B cell (primary cell): Measurements from ENCODE around the gene CCND1. TPM values are rescaled to one million over a fixed set of nuclear protein-coding genes. Genes with fewer than 3 reads are reported as not detected.

Source experiments
- ATAC-seq: fragments of 200-7000 bp; cut with Tn5 transposase; one replicate; pipeline ENCODE4 v1.10.0; 2021; ENCODE audit warnings: low read depth, mild to moderate bottlenecking, moderate number of reproducible peaks, moderate library complexity
- CTCF ChIA-PET: fragments of 350-600 bp; sonication (Branson Sonifier 250); formaldehyde crosslinking; loops from one replicate; lab custom pipeline; 2021; ENCODE audit warnings: antibody characterized with exemption, inconsistent platforms; lab: Charles Lee
- POLR2A ChIA-PET: fragments of 350-600 bp; sonication (Branson Sonifier 250); formaldehyde crosslinking; loops from one replicate; lab custom pipeline; 2021; ENCODE audit warnings: antibody characterized with exemption; lab: Charles Lee
- DNase-seq: peaks from one replicate; pipeline ENCODE4 v3.0.0; 2013
- H2AFZ ChIP-seq: 2 replicates; pipeline ENCODE4 v1.6.1; 2012; ENCODE audit warnings: mild to moderate bottlenecking, low read depth, low read length; ENCODE audit not compliant: insufficient read depth, poor library complexity, severe bottlenecking
- H3K27ac ChIP-seq, 2 donors: 1 replicate in 1 of 2; 2 replicates in 1 of 2; pipeline ENCODE4 v1.5.1; 2012 to 2013; ENCODE audit warnings: low read length in 2 of 2, mild to moderate bottlenecking in 2 of 2, moderate library complexity in 1 of 2
- H3K27me3 ChIP-seq, 4 experiments: fragments of 200-600 bp in 1 of 4; sonication (generic) in 1 of 4; replicated peaks in 1 of 4; 1 replicate in 2 of 4; 2 replicates in 2 of 4; pipeline versions ENCODE4 v1.6.1 to v1.7.0; 2013 to 2016; ENCODE audit warnings: low read length in 3 of 4, mild to moderate bottlenecking in 2 of 4, mixed read lengths in 1 of 4, moderate library complexity in 1 of 4; ENCODE audit not compliant: insufficient read depth in 4 of 4, control insufficient read depth in 3 of 4; ENCODE audit errors: control extremely low read depth in 1 of 4
- H3K36me3 ChIP-seq, 2 experiments: replicated peaks in 1 of 2; 1 replicate in 1 of 2; 2 replicates in 1 of 2; pipeline versions ENCODE4 v1.6.1 to v1.7.1; 2013; ENCODE audit warnings: low read length in 1 of 2; ENCODE audit not compliant: insufficient read depth in 2 of 2, control insufficient read depth in 1 of 2; ENCODE audit errors: control extremely low read depth in 1 of 2, extremely low read depth in 1 of 2
- H3K4me1 ChIP-seq, 2 donors: fragments of 200-600 bp in 1 of 2; sonication (generic) in 1 of 2; 1 replicate in 1 of 2; 2 replicates in 1 of 2; pipeline versions ENCODE4 v1.5.1 to v1.6.1; 2013 to 2017; ENCODE audit warnings: low read length in 2 of 2; ENCODE audit not compliant: control insufficient read depth in 2 of 2, insufficient read depth in 2 of 2
- H3K4me2 ChIP-seq: replicated peaks from 2 replicates; pipeline ENCODE3; 2012; ENCODE audit warnings: mild to moderate bottlenecking, low read depth, low read length; ENCODE audit not compliant: poor library complexity, severe bottlenecking
- H3K4me3 ChIP-seq, 5 experiments: fragments of 200-600 bp in 1 of 5; sonication (generic) in 1 of 5; 1 replicate in 3 of 5; 2 replicates in 2 of 5; pipeline versions ENCODE4 v1.5.1 to v1.7.0; 2011 to 2016; ENCODE audit warnings: low read length in 4 of 5, mild to moderate bottlenecking in 4 of 5, low read depth in 2 of 5, control low read depth in 1 of 5, moderate library complexity in 1 of 5; ENCODE audit not compliant: insufficient read depth in 1 of 5; ENCODE audit errors: control extremely low read depth in 1 of 5, extremely low read depth in 1 of 5
- H3K79me2 ChIP-seq: fragments of 200-600 bp; sonication (generic); one replicate; pipeline ENCODE4 v1.6.0; 2016; ENCODE audit warnings: low read length; ENCODE audit not compliant: control insufficient read depth, insufficient read depth
- H3K9ac ChIP-seq: fragments of 200-600 bp; sonication (generic); 2 replicates; pipeline ENCODE4 v1.6.1; 2017; ENCODE audit warnings: mild to moderate bottlenecking, low read length, moderate library complexity
- H3K9me3 ChIP-seq, 3 donors: one replicate each; pipeline versions ENCODE4 v1.6.1 to v1.7.1; 2013; ENCODE audit warnings: low read length in 2 of 3; ENCODE audit not compliant: control insufficient read depth in 2 of 3, insufficient read depth in 1 of 3; ENCODE audit errors: control extremely low read depth in 1 of 3
- H4K20me1 ChIP-seq: 2 replicates; pipeline ENCODE4 v1.6.0; 2012; ENCODE audit warnings: mild to moderate bottlenecking, low read length; ENCODE audit not compliant: insufficient read depth, control insufficient read depth, poor library complexity, severe bottlenecking
- H3K27ac Mint-ChIP-seq: one replicate; pipeline ENCODE4 v1.8.0; 2021; ENCODE audit warnings: mixed read lengths
- H3K27me3 Mint-ChIP-seq: one replicate; pipeline ENCODE4 v1.8.0; 2021; ENCODE audit warnings: mixed read lengths
- H3K4me1 Mint-ChIP-seq: one replicate; pipeline ENCODE4 v1.8.0; 2021; ENCODE audit warnings: mixed read lengths
- H3K4me3 Mint-ChIP-seq: one replicate; pipeline ENCODE4 v1.8.0; 2021; ENCODE audit warnings: mixed read lengths
- H3K9me3 Mint-ChIP-seq: one replicate; pipeline ENCODE4 v1.8.0; 2022; ENCODE audit warnings: mixed read lengths; ENCODE audit not compliant: insufficient read depth
- CTCF ChIP-seq: fragments of 200-600 bp; IDR thresholded peaks from one replicate; pipeline ENCODE4 v1.8.0; 2022; ENCODE audit warnings: antibody characterized with exemption, mild to moderate bottlenecking
- EZH2 ChIP-seq: IDR thresholded peaks from 2 replicates; pipeline ENCODE4 v1.6.1; 2012; ENCODE audit warnings: borderline replicate concordance, low read depth, mild to moderate bottlenecking, moderate library complexity, low read length; ENCODE audit not compliant: insufficient read depth, poor library complexity, severe bottlenecking
- WGBS: methylation state at CpG from one replicate; pipeline ENCODE4 v1.1.5; 2013; ENCODE audit warnings: missing lambda C conversion rate; ENCODE audit not compliant: insufficient coverage; 5-methylcytosine and 5-hydroxymethylcytosine counted together
- intact Hi-C: fragments of 100-400 bp; cut with micrococcal nuclease; formaldehyde crosslinking; loops from one replicate; pipeline ENCODE4 v1.10.0; 2022
- polyA plus RNA-seq: library from polyadenylated mRNA; depleted of rRNA; stranded (reverse); fragments of >200 nt; gene quantifications from 2 replicates; pipeline ENCODE4 v1.2.3, GENCODE V29; 2012
- total RNA-seq, 2 donors: library from RNA; stranded (reverse); fragments of 120-200 nt in 1 of 2; gene quantifications; 1 replicate in 1 of 2; 2 replicates in 1 of 2; pipeline versions ENCODE4 v1.2.3 to v1.2.4, GENCODE V29; 2013 to 2022

The CCND1 gene
- total and polyA plus RNA-seq, 2 donors (not counting 1 experiment from before 2014, with no cell fraction given) = 4.9 to 8.8 TPM

DNA sequence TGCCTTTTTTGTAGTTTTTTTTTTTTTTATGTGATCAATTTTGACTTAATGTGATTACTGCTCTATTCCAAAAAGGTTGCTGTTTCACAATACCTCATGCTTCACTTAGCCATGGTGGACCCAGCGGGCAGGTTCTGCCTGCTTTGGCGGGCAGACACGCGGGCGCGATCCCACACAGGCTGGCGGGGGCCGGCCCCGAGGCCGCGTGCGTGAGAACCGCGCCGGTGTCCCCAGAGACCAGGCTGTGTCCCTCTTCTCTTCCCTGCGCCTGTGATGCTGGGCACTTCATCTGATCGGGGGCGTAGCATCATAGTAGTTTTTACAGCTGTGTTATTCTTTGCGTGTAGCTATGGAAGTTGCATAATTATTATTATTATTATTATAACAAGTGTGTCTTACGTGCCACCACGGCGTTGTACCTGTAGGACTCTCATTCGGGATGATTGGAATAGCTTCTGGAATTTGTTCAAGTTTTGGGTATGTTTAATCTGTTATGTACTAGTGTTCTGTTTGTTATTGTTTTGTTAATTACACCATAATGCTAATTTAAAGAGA is 12.5 kb downstream of the CCND1 start:
- TF ChIP-seq EZH2 = no peak
- TF ChIP-seq CTCF = no peak
- ChIA-PET CTCF (no interaction called here), POLR2A (no interaction called here)
- ATAC-seq = no peak
- intact Hi-C loops = no loop called here
- Mint-ChIP-seq H3K4me1 (no peaks in the 10 kb centered on the region), H3K27me3 (no peaks in the 10 kb centered on the region), H3K4me3 (no peak overlapping the region), H3K9me3 (no peaks in the 10 kb centered on the region), H3K27ac (no peak overlapping the region)
- Histone ChIP-seq H3K27ac (no peak overlapping the region), H4K20me1 (peaks cover 10% of the 10 kb centered on the region), H3K9me3 (no peaks in the 10 kb centered on the region), H3K36me3 (peaks cover 0 to 2% of the 10 kb centered on the region in 2 experiments), H3K27me3 (no peaks in the 10 kb centered on the region), H3K4me1 (no peaks in the 10 kb centered on the region), H3K79me2 (no peaks in the 10 kb centered on the region), H3K9ac (no peak overlapping the region), H2AFZ (no peak overlapping the region), H3K4me3 (no peak overlapping the region), H3K4me2 (no peak overlapping the region)
- 95% methylated on average over 15 of the region's 23 CpGs for WGBS
- DNase-seq = no peak

DNA sequence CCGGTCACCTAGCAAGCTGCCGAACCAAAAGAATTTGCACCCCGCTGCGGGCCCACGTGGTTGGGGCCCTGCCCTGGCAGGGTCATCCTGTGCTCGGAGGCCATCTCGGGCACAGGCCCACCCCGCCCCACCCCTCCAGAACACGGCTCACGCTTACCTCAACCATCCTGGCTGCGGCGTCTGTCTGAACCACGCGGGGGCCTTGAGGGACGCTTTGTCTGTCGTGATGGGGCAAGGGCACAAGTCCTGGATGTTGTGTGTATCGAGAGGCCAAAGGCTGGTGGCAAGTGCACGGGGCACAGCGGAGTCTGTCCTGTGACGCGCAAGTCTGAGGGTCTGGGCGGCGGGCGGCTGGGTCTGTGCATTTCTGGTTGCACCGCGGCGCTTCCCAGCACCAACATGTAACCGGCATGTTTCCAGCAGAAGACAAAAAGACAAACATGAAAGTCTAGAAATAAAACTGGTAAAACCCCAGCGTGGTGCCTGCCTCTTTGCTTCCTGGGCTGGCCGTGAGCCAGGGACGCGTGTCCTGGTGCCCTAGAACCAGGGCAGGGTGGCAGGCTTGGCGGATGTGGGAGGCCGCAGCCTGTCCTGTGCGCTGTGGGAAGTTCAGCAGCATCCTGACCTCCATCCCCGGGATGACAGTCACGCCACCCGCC is 13.2 kb downstream of the CCND1 start:
- no peaks in the 10 kb centered on the region for H3K9me3 Mint-ChIP-seq
- H3K27me3 Mint-ChIP-seq = no peaks in the 10 kb centered on the region
- H2AFZ ChIP-seq = no peak overlapping the region
- H3K9me3 ChIP-seq = no peaks in the 10 kb centered on the region
- no peaks in the 10 kb centered on the region for H3K4me1 Mint-ChIP-seq
- no peaks in the 10 kb centered on the region for H3K27me3 ChIP-seq
- no peak overlapping the region for H3K4me3 Mint-ChIP-seq
- intact Hi-C loops = no loop called here
- H3K4me3 ChIP-seq = no peak overlapping the region
- H3K9ac ChIP-seq = no peak overlapping the region
- no peak for ATAC-seq
- ChIA-PET POLR2A (no interaction called here), CTCF (no interaction called here)
- no peak overlapping the region for H3K27ac Mint-ChIP-seq
- H4K20me1 ChIP-seq = peaks cover 5% of the 10 kb centered on the region
- no peak overlapping the region for H3K4me2 ChIP-seq
- 95% methylated on average over 34 of the region's 38 CpGs for WGBS
- H3K4me1 ChIP-seq = no peaks in the 10 kb centered on the region
- H3K79me2 ChIP-seq = no peaks in the 10 kb centered on the region
- peaks cover 0 to 2% of the 10 kb centered on the region in 2 experiments for H3K36me3 ChIP-seq
- DNase-seq = no peak
- TF ChIP-seq CTCF = no peak
- TF ChIP-seq EZH2 = no peak
- no peak overlapping the region for H3K27ac ChIP-seq
